Effector memory CD8-positive, alpha-beta T cell (primary cell): ENCODE data around the gene UGGT1.

Experiments
- ATAC-seq: fragments of 150-1000 bp; cut with Tn5 transposase; replicated peaks from 2 replicates; pipeline ENCODE4 v1.10.0; 2021; ENCODE audit warnings: mild to moderate bottlenecking, moderate library complexity
- DNase-seq, 3 experiments: peaks; one replicate each; pipeline ENCODE4 v3.0.0; 2021
- H3K27ac Mint-ChIP-seq, 2 donors: one replicate each; pipeline ENCODE4 v1.8.0; 2022; ENCODE audit warnings: mild to moderate bottlenecking in 2 of 2, mixed read lengths in 2 of 2, moderate library complexity in 2 of 2
- H3K27me3 Mint-ChIP-seq, 2 donors: one replicate each; pipeline ENCODE4 v1.8.0; 2022; ENCODE audit warnings: mixed read lengths in 2 of 2
- H3K36me3 Mint-ChIP-seq: one replicate; pipeline ENCODE4 v1.8.0; 2022; ENCODE audit warnings: mild to moderate bottlenecking, moderate library complexity, mixed read lengths; ENCODE audit not compliant: insufficient read depth
- H3K4me1 Mint-ChIP-seq, 2 donors: one replicate each; pipeline ENCODE4 v1.8.0; 2022; ENCODE audit warnings: low read depth in 2 of 2, mixed read lengths in 2 of 2
- H3K4me3 Mint-ChIP-seq, 2 donors: one replicate each; pipeline ENCODE4 v1.8.0; 2022; ENCODE audit warnings: mild to moderate bottlenecking in 2 of 2, mixed read lengths in 2 of 2, moderate library complexity in 2 of 2
- H3K9me3 Mint-ChIP-seq, 2 donors: one replicate each; pipeline ENCODE4 v1.8.0; 2022; ENCODE audit warnings: mixed read lengths in 2 of 2
- total RNA-seq, 9 experiments: gene quantifications; one replicate each; lab custom pipeline; 2026; lab: John Stamatoyannopoulos, UW

Gene UGGT1, protein sequence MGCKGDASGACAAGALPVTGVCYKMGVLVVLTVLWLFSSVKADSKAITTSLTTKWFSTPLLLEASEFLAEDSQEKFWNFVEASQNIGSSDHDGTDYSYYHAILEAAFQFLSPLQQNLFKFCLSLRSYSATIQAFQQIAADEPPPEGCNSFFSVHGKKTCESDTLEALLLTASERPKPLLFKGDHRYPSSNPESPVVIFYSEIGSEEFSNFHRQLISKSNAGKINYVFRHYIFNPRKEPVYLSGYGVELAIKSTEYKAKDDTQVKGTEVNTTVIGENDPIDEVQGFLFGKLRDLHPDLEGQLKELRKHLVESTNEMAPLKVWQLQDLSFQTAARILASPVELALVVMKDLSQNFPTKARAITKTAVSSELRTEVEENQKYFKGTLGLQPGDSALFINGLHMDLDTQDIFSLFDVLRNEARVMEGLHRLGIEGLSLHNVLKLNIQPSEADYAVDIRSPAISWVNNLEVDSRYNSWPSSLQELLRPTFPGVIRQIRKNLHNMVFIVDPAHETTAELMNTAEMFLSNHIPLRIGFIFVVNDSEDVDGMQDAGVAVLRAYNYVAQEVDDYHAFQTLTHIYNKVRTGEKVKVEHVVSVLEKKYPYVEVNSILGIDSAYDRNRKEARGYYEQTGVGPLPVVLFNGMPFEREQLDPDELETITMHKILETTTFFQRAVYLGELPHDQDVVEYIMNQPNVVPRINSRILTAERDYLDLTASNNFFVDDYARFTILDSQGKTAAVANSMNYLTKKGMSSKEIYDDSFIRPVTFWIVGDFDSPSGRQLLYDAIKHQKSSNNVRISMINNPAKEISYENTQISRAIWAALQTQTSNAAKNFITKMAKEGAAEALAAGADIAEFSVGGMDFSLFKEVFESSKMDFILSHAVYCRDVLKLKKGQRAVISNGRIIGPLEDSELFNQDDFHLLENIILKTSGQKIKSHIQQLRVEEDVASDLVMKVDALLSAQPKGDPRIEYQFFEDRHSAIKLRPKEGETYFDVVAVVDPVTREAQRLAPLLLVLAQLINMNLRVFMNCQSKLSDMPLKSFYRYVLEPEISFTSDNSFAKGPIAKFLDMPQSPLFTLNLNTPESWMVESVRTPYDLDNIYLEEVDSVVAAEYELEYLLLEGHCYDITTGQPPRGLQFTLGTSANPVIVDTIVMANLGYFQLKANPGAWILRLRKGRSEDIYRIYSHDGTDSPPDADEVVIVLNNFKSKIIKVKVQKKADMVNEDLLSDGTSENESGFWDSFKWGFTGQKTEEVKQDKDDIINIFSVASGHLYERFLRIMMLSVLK (N-terminal part only)
- 181 to 257 (median 246) reads per million in 9 experiments for total RNA-seq

DNA sequence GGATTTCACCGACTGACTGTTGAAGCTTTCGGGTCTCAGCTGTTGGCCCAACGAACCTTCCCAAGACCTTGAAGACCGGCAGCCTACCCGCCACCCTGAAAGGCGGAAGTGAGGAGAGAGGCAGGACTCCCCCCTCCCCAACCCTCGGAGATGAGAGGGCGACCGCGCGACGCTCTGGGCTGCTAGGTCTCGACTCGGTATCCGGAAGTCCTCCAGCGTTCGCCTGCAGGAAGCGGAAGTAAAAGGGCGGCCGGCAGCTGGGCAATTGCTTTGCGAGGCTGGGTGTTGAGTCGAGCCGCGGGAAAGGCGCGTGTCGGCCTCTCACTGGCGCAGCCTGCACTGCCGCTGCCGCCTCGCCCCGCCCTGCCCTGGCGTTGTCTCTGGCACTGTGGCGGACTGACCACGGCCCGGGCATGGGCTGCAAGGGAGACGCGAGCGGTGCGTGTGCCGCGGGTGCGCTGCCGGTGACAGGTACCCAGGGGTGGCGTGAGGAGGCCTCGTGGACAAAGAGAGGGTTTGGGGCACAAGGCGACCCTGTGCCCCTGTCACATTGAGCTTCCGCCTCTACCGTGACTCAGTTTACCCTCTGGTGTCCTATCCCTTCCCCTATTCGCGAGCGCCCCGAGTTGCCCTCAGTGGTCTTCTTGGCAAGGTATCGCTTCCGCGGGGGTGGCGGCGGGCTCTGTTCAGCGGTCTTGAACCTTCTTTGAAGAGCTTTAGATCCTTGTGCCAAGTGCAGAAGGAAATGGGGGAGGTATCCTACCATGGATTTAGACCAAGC lies at the start of gene UGGT1:
UGGT1 (plus strand) TSS at position 256 of the 781 bp plus-strand sequence; CDS start at position 414, 158 bp downstream.
- peaks cover 14% of the 10 kb centered on the region for H3K36me3 Mint-ChIP-seq
- no peaks in the 10 kb centered on the region for H3K27me3 Mint-ChIP-seq
- H3K27ac Mint-ChIP-seq: peak within 1 kb of the TSS; percentile 97
- DNase-seq (peak; percentile 91 to 93 (median 92)), ATAC-seq (peak; percentile 95)
- peak within 1 kb of the TSS; percentile 95 for H3K4me3 Mint-ChIP-seq
- H3K9me3 Mint-ChIP-seq: no peaks in the 10 kb centered on the region
- peaks cover 21 to 34% of the 10 kb centered on the region in 2 donors for H3K4me1 Mint-ChIP-seq

DNA sequence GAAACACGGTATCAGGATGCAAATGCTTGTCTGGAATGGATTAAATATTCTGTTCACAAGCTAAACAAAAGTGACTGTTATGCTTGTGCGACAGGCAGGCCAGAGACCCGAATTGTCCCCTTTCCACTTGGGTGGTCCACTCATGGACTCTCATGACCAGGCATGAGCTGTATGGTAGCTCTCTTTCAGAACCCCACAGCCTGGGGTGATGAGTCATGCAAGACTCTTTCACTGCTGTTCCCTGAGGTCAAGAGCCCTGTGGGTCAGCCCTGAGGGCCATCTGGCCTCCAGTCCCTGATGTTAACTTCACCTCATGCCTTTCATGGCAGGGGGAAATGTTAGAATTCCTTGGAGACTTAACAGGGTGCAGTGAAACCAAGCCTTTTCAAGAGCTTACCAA lies 49.4 kb upstream of the UGGT1 start:
- Mint-ChIP-seq H3K27ac (no peak overlapping the region), H3K4me3 (no peak overlapping the region), H3K27me3 (peaks cover 30 to 44% of the 10 kb centered on the region in 2 donors), H3K9me3 (peaks cover 10 to 27% of the 10 kb centered on the region in 2 donors), H3K4me1 (no peaks in the 10 kb centered on the region), H3K36me3 (no peaks in the 10 kb centered on the region)
- no peak for DNase-seq
- ATAC-seq: no peak

DNA sequence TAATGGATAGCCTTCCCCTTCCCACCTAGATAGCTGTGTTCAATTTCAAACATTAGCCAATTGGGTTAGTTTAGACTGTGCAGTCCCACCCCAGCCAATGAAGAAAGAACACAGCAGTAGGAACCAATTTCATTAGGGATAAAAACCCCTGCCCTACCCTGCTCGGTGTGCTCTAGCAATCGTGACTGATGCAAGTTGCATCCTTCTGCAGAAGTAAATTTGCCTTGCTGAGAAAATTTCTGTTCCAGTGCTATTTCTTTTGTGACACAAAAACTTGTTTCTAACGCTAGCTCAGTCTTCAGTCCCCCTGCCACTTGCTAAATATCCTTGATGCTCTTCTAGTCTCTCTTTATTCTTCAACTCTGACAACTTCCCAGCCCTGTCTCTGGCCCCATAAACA lies 48.0 kb upstream of the UGGT1 start:
- no peak for ATAC-seq
- H3K4me3 Mint-ChIP-seq: no peak overlapping the region
- H3K36me3 Mint-ChIP-seq: no peaks in the 10 kb centered on the region
- no peak for DNase-seq
- no peak overlapping the region for H3K27ac Mint-ChIP-seq
- peaks cover 5 to 14% of the 10 kb centered on the region in 2 donors for H3K9me3 Mint-ChIP-seq
- peaks cover 42 to 51% of the 10 kb centered on the region in 2 donors for H3K27me3 Mint-ChIP-seq
- H3K4me1 Mint-ChIP-seq: no peaks in the 10 kb centered on the region

DNA sequence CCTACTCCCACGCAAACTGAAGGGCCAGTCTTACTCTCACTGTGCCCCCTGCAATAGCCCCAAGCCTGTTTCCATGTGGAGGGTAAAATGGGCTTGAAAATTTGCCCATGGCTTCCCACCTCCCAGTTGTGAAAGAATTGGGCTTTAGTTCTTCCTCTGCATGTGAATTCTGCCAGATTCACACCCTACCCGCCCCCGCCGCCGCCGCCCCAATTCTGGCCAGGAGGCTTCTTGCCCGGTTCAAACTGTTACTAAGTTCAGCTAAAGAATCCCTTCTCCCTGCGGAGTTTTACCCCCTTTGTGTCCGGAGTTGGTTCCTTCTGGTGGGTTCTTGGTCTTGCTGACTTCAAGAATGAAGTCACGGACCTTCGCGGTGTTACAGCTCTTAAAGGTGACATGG lies 37.7 kb upstream of the UGGT1 start:
- ATAC-seq: no peak
- Mint-ChIP-seq H3K4me3 (no peak overlapping the region), H3K4me1 (no peaks in the 10 kb centered on the region), H3K9me3 (no peaks in the 10 kb centered on the region), H3K27ac (no peak overlapping the region), H3K27me3 (peaks cover 61 to 85% of the 10 kb centered on the region in 2 donors), H3K36me3 (no peaks in the 10 kb centered on the region)
- no peak for DNase-seq

DNA sequence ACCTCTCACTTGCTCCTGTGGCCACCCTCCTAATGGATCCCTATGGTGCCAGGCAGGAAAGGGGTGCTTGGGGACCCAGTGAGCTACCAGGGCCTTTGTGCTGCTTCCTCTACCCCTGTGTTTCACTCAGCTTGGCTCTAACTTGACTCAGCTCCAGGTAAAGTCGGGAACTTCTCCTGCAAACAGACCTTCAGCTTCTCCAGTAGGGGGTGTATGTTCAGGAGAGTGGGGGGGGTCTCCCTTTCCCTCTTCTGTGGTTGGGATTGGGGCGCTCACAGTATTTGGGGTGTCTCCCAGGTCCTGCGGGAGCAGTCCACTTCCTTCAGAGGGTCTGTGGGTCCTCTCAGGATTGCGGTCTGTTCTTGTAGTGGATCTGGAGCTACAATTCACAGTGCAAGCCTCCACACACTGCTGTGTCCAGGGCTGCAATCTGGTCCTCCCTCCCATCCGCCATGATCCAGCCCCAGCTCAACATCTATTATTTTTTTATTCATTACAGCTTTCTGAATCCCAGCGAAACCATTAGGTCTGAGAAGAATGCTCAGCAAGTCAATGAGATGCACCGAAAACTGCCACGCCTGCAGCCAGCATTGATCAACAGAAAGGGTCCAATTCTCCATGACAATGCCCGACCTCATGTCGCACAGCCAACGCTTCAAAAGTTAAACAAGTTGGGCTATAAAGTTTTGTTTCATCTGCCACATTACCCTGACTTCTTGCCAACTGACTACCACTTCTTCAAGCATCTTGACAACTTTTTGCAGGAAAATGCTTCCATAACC lies 36.7 kb upstream of the UGGT1 start:
- H3K4me1 Mint-ChIP-seq: no peaks in the 10 kb centered on the region
- H3K36me3 Mint-ChIP-seq: no peaks in the 10 kb centered on the region
- H3K9me3 Mint-ChIP-seq: no peaks in the 10 kb centered on the region
- H3K27me3 Mint-ChIP-seq: peaks cover 52 to 75% of the 10 kb centered on the region in 2 donors
- H3K4me3 Mint-ChIP-seq: no peak overlapping the region
- H3K27ac Mint-ChIP-seq: no peak overlapping the region
- DNase-seq (no peak), ATAC-seq (no peak)

DNA sequence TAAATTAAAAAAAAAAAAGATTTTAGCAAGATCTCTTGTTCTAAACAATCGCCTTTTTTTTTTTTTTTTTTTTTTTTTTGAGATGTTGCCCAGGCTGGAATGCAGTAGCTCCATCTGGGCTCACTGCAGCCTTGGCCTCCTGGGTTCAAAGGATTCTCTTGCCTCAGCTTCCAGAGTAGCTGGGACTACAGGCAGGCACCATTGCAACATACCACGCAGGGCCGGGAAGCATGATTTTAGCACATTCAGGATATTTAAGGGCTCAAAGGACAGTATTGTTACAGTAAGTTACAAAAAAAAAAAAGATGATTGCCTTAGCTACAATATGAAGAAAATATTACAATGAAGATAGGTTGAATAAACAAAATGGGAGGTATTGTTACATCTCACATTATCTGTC lies 33.7 kb upstream of the UGGT1 start:
- Mint-ChIP-seq H3K4me1 (no peaks in the 10 kb centered on the region), H3K4me3 (no peak overlapping the region), H3K9me3 (no peaks in the 10 kb centered on the region), H3K27me3 (peaks cover 23 to 45% of the 10 kb centered on the region in 2 donors), H3K36me3 (no peaks in the 10 kb centered on the region), H3K27ac (no peak overlapping the region)
- no peak for ATAC-seq
- DNase-seq: no peak

DNA sequence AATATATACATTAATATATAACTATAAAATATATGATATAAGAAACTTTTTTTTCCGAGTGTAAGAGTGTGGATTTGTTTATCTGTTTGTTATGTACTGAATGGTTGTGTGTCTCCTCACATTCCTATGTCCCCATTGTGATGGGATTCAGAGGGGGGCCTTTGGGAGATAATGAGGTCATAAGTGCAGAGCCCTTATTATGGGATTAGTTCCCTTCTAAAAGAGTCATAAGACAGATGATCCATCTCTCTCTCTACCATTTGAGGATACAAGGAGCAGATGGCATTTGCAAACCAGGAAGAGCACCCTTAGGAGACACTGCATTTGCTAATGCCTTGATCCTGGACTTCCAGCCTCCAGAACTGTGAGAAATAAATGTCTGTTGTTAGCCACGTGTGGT lies 32.9 kb upstream of the UGGT1 start:
- ATAC-seq (no peak), DNase-seq (no peak)
- H3K4me1 Mint-ChIP-seq: no peaks in the 10 kb centered on the region
- H3K9me3 Mint-ChIP-seq: no peaks in the 10 kb centered on the region
- peaks cover 16 to 40% of the 10 kb centered on the region in 2 donors for H3K27me3 Mint-ChIP-seq
- no peaks in the 10 kb centered on the region for H3K36me3 Mint-ChIP-seq
- no peak overlapping the region for H3K27ac Mint-ChIP-seq
- no peak overlapping the region for H3K4me3 Mint-ChIP-seq

DNA sequence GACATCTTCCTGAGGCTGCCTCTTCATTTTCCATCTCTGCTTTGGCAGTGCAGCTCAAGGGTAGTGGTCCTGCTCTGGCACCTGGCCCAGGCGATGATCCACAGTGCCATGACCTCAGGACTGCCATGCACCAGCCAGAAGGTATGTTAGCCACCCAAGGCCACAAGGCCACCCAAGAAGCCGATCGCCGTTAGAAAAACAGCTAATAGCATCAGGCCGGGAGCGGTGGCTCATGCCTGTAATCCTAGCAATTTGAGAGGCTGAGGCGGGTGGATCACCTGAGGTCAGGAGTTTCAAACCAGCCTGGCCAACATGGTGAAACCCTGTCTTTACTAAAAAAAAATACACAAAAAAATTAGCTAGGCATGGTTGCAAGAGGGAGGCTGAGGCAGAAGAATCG lies 28.4 kb upstream of the UGGT1 start:
- peaks cover 0 to 2% of the 10 kb centered on the region in 2 donors for H3K4me1 Mint-ChIP-seq
- no peak for ATAC-seq
- no peak overlapping the region for H3K4me3 Mint-ChIP-seq
- no peaks in the 10 kb centered on the region for H3K9me3 Mint-ChIP-seq
- no peak overlapping the region for H3K27ac Mint-ChIP-seq
- DNase-seq: no peak
- H3K27me3 Mint-ChIP-seq: peaks cover 0 to 9% of the 10 kb centered on the region in 2 donors
- no peaks in the 10 kb centered on the region for H3K36me3 Mint-ChIP-seq

DNA sequence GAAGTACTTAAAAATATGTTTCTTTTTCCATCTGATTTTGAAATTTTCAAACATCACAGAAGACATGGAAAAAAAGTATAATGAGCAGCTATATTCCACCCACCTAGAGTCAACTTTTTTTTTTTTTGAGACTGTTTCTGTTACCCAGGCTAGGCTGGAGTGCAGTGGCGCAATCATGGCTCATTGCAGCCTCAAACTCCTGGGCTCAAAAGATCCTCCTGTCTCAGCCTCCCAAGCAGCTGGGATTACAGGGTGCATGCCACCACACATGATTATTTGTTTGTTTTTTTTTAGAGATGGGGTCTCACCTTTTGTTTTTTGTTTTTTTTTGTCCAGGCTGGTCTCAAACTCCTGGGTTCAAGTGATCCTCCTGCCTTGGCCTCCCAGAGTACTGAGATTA lies 26.6 kb upstream of the UGGT1 start:
- Mint-ChIP-seq H3K9me3 (no peaks in the 10 kb centered on the region), H3K27me3 (peaks cover 0 to 16% of the 10 kb centered on the region in 2 donors), H3K27ac (no peak overlapping the region), H3K4me3 (no peak overlapping the region), H3K36me3 (no peaks in the 10 kb centered on the region), H3K4me1 (peaks cover 0 to 2% of the 10 kb centered on the region in 2 donors)
- DNase-seq: no peak
- ATAC-seq: no peak

DNA sequence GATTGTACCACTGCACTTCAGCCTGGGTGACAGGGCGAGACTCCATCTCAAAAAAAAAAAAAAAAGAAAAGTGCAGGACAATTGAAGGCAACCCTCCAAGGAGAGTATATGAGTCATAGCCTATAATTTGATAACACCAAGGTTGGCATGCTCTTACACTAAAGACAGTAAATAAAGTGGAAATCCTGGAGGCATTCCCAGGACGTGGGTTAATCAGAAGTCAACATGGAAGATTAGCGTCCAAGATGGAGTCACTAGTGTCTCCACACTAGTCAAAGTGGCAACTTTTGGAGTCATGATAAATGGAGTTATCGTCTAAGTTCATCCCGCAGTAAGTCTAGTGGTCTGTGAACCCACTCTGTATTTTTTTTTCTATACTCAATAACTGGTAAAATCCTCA lies 21.2 kb upstream of the UGGT1 start:
- no peak for DNase-seq
- Mint-ChIP-seq H3K27ac (no peak overlapping the region), H3K4me1 (no peaks in the 10 kb centered on the region), H3K9me3 (no peaks in the 10 kb centered on the region), H3K27me3 (peaks cover 0 to 8% of the 10 kb centered on the region in 2 donors), H3K4me3 (no peak overlapping the region), H3K36me3 (no peaks in the 10 kb centered on the region)
- no peak for ATAC-seq

DNA sequence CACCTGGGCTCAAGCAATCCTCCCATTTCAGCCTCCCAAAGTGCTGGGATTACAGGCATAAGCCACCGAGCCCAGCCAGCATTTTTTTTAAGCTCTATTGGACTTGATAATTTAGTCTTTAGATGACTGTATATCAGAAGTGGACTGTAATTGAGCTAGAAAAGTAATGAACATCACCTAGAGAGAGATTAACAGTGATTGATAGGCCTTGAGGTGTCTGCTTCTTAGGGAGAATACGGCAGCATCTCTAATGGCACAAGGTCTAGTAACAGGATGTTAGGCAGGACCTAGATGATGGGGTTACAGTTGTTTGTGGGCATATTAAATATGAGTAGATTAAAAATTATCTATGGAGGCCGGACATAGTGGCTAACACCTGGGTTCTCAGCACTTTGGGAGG lies 17.7 kb upstream of the UGGT1 start:
- no peaks in the 10 kb centered on the region for H3K4me1 Mint-ChIP-seq
- DNase-seq (no peak), ATAC-seq (no peak)
- H3K4me3 Mint-ChIP-seq: no peak overlapping the region
- H3K9me3 Mint-ChIP-seq: no peaks in the 10 kb centered on the region
- peaks cover 0 to 8% of the 10 kb centered on the region in 2 donors for H3K27me3 Mint-ChIP-seq
- no peak overlapping the region for H3K27ac Mint-ChIP-seq
- no peaks in the 10 kb centered on the region for H3K36me3 Mint-ChIP-seq
